Left cardiac atrium (tissue), 4 donors: ENCODE results near the gene FOXC2. TPM values are rescaled to one million over a fixed set of nuclear protein-coding genes. Genes with fewer than 3 reads are reported as not detected.

Source experiments
- ATAC-seq, 2 donors: fragments of 200-7000 bp; cut with Tn5 transposase; one replicate each; pipeline ENCODE4 v1.9.1; 2020; ENCODE audit warnings: mild to moderate bottlenecking in 2 of 2, moderate library complexity in 2 of 2
- DNase-seq: peaks from one replicate; pipeline ENCODE4 v3.0.0-alpha.2; 2020
- intact Hi-C, 2 donors: fragments of 100-400 bp; cut with DNase I; formaldehyde crosslinking; loops; one replicate each; pipeline versions ENCODE4 v1.14.1 to v1.15.1; 2022 to 2023
- total RNA-seq, 2 donors: library from RNA; stranded (reverse); fragmentation: NEBNext Ultra II Directional; extraction: Animal tissue kit (Norgen Biotek cat#: 25700); gene quantifications; one replicate each; pipeline ENCODE4 v1.2.1, GENCODE V29; 2021
- donor health status: DM: no; HTN: yes; CAD: no.
- donor health status: DM: no; HTN: yes; CAD: no; lungs with severe emphysema.
- donor health status: DM: yes; HTN: yes; CAD: no.
- donor health status: Dilated cardiomyopathy.

FOXC2 gene
- total RNA-seq, 2 donors from 2014 or later: 1.9 to 5.3 TPM

- DNase-seq (no peak), ATAC-seq (no peak)
- intact Hi-C loops: no loop called here
Measured at GRCh38 chr16:86549893-86550190, 16.8 kb upstream of the FOXC2 start.

GRCh38 chr16:86550281-86550680 is 16.3 kb upstream of the FOXC2 start:
- ATAC-seq (no peak), DNase-seq (no peak)
- intact Hi-C loops: no loop called here

DNA sequence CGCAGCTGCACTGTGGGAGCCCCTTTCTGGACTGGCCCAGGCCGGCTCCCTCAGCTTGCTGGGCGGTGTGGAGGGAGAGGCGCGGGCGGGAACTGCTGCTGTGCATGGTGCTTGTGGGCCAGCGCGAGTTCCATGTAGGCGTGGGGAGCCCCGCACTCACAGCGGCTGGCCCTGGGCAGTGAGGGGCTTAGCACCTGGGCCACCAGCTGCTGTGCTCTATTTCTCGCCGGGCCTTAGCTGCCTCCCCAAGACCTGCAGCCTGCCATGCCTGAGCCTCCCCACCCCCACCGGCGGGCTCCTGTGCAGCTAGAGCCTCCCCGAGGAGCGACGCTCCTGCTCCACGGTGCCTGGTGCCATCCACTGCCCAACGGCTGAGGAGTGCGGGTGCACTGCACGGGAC is 13.3 kb upstream of the FOXC2 start:
- no peak for DNase-seq
- no peak for ATAC-seq
- intact Hi-C loops: no loop called here

GRCh38 chr16:86554599-86554916 is 12.1 kb upstream of the FOXC2 start:
- DNase-seq (no peak), ATAC-seq (peak in 1 of 2 donors; percentile 3)
- intact Hi-C loops: no loop called here

GRCh38 chr16:86554917-86555703 is 11.5 kb upstream of the FOXC2 start, which contains the start of gene MTHFSD:
Gene MTHFSD, minus strand, starts transcription at chr16:86555235. Its CDS starts 51 bp downstream, at chr16:86555184.
- intact Hi-C loops: no loop called here
- peak; percentile 98 to 99 for ATAC-seq

GRCh38 chr16:86555704-86556075 is 10.9 kb upstream of the FOXC2 start:
- DNase-seq (no peak), ATAC-seq (peak in 1 of 2 donors; percentile 3)
- intact Hi-C loops: no loop called here

More at GRCh38 chr16:86554917-86555703, 11.5 kb upstream of the FOXC2 start, which contains the start of gene MTHFSD:
- peak; percentile 94 for DNase-seq

- ATAC-seq (no peak), DNase-seq (no peak)
- intact Hi-C loops: no loop called here
Measured at GRCh38 chr16:86556576-86556975, 10.1 kb upstream of the FOXC2 start.

GRCh38 chr16:86557587-86557986 is 9.0 kb upstream of the FOXC2 start:
- DNase-seq (no peak), ATAC-seq (no peak)
- intact Hi-C loops: no loop called here

DNA sequence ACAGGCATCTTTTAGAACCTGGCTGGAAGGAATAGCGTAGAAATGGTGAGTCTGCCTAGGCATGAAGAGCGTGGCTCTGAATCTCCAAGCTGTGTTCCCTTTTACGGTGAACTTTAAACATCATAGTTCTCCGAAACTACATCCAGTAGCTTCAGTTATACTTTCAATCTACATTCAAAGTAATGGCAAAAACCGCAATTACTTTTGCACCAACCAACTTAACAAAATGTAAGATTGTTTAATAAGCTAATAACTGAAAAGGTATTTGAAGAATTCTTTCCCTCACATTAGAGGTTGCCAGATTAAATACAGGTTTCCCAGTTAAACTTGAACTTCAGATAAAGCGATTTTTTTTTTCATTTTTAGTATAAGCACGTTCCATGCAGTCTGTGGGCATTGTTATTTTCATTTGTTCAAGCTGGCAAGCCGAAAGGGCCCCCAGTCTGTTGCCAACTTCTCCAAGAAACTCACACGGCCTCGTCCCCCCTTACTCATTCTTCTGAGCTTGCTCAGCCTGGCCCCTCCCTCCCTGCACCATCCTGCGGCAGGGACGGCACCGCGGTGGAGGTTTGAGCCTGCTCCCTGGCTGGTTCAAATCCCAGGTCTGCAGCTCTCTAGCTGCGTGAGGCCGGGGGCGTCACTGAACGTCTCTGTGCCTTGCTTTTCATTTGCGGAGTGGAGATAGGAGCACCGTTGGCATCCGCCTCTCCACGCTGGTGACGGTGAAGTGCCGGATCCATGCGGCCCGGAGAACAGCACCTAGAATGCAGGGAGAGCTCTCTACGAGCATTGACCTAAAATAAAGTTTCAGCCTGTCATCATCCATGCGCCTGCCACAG is 8.1 kb upstream of the FOXC2 start:
- intact Hi-C loops: no loop called here
- DNase-seq: no peak
- ATAC-seq: no peak

DNA sequence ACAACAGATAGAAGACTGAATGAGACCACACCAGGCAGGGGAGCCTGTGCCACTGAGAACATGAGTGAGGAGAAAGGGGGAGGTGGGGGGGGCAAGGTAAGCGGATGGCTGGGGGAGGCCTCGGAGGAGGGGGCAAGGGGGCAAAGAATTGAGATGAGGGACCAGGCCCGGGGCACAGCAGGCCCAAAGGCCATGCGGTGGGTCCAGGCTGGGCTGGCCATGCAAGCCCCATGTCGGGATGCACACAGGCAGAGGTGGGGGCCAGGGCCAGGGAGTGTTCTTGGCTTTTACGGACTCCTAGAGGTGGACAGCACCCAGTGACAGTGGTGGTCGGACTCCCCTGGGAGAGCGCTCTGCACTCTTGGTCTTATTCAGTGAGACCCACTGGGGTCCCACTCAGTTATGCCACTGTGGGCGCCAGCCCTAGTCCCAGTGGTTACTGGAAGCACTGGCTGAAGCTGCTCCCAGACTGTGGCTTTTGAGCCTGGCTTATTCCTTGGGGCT is 6.8 kb upstream of the FOXC2 start:
- intact Hi-C loops: loop anchor here in 1 of 2 donors (5.0 kb wide), 1 partner anchor 497 kb away; no protein-coding TSS in a partner anchor
- DNase-seq: no peak
- no peak for ATAC-seq

- intact Hi-C loops: loop anchor here in 1 of 2 donors (5.0 kb wide), 1 partner anchor 495 kb away; no protein-coding TSS in a partner anchor
- DNase-seq (no peak), ATAC-seq (no peak)
Measured at GRCh38 chr16:86562356-86562755, 4.3 kb upstream of the FOXC2 start.

- ATAC-seq: peak; percentile 56 to 74
- intact Hi-C loops: loop anchor here (1.0 to 5.0 kb wide), 3 partner anchors 494 to 715 kb away; no protein-coding TSS in a partner anchor
Measured at GRCh38 chr16:86563469-86564345, 2.9 kb upstream of the FOXC2 start.

DNA sequence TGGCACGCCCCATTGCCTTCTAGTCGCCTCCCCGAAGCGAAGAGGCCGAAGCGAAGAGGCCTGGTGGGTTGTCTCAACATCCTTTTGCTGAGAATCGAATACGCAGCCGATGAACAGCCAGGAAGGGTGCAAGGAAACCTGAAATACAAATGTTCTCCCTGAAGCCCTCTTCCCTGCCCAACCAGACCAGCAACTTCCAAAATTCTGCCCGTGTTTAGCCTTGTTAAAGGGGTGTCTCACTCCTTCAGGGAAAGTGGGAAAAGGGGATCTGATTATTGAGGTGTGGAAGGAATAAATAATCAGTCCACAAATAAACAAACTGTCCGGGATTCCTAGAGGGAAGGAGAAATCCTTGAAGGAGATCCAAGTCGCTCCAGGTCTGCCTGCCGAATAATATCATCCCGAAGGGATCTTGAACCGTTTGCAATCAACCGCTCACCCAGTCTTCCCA is 1.4 kb upstream of the FOXC2 start:
- intact Hi-C loops: loop anchor here (2.0 to 5.0 kb wide), 2 partner anchors 712 to 714 kb away; no protein-coding TSS in a partner anchor
- DNase-seq (no peak), ATAC-seq (no peak)

More at GRCh38 chr16:86563469-86564345, 2.9 kb upstream of the FOXC2 start:
- peak; percentile 90 for DNase-seq

- intact Hi-C loops: loop anchor here (2.0 to 5.0 kb wide), 2 partner anchors 711 to 713 kb away; no protein-coding TSS in a partner anchor
- no peak for ATAC-seq
- DNase-seq: no peak
Measured at GRCh38 chr16:86565644-86566511, 751 bp upstream of the FOXC2 start.

DNA sequence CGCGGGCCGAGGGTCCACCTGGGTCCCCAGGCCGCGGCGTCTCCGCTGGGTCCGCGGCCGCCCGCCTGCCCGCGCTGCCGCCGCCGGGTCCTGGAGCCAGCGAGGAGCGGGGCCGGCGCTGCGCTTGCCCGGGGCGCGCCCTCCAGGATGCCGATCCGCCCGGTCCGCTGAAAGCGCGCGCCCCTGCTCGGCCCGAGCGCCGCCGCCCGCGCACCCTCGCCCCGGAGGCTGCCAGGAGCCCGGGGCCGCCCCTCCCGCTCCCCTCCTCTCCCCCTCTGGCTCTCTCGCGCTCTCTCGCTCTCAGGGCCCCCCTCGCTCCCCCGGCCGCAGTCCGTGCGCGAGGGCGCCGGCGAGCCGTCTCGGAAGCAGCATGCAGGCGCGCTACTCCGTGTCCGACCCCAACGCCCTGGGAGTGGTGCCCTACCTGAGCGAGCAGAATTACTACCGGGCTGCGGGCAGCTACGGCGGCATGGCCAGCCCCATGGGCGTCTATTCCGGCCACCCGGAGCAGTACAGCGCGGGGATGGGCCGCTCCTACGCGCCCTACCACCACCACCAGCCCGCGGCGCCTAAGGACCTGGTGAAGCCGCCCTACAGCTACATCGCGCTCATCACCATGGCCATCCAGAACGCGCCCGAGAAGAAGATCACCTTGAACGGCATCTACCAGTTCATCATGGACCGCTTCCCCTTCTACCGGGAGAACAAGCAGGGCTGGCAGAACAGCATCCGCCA is 504 bp downstream of the FOXC2 start:
- no peak for DNase-seq
- peak; percentile 46 to 54 for ATAC-seq
- intact Hi-C loops: loop anchor here in 1 of 2 donors (5.0 kb wide), 1 partner anchor 710 kb away; no protein-coding TSS in a partner anchor

- peak; percentile 12 to 40 for ATAC-seq
- intact Hi-C loops: loop anchor here in 1 of 2 donors (5.0 kb wide), 1 partner anchor 709 kb away; no protein-coding TSS in a partner anchor
- DNase-seq: no peak
Measured at GRCh38 chr16:86567701-86568581, 1.3 kb downstream of the FOXC2 start.
